GM18517 (cell line): Measurements from ENCODE around the gene NGB.
"Not testable (repeated sequence)": the region's sequence is repeated elsewhere in the genome, so short reads cannot be mapped to it uniquely, and the experiment has no call there.

Source experiments
- ATAC-seq: cut with Tn5 transposase; IDR thresholded peaks from one replicate; pipeline ENCODE4 v1.9.1; 2021; ENCODE audit warnings: mild to moderate bottlenecking, moderate library complexity; ENCODE audit not compliant: unreplicated experiment

NGB gene, protein sequence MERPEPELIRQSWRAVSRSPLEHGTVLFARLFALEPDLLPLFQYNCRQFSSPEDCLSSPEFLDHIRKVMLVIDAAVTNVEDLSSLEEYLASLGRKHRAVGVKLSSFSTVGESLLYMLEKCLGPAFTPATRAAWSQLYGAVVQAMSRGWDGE

GRCh38 chr14:77271113-77271710 lies at the start of gene NGB:
NGB (minus strand) TSS chr14:77271206; CDS start chr14:77270937, 269 bp downstream.
- no peak for ATAC-seq

- ATAC-seq: peak; percentile 67
These were observed 49.4 kb upstream of the NGB start, which contains the start of gene POMT2 for GRCh38 chr14:77320238-77320935. POMT2 (minus strand) TSS chr14:77320883; CDS start chr14:77320681, 202 bp downstream.

DNA sequence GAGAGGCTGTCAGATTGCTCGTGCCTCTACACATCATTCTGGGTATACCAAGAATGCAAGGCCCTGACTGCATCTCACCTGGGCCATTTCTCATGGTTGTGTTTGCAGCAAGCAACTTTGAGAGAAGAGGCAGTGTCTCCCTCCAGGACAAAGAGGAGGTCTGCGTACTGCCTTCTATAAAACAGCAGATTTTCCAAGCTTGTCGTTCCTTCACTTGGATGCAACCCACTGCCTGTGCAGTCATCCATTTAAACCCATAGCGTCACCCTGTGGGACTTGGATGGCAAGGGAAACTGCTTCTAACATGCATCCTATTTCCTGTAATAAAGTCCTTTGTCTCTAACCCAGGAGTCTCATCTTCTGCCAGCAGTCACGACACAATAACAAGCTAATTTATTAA lies 48.4 kb upstream of the NGB start:
- ATAC-seq: no peak

GRCh38 chr14:77318756-77319155 lies 47.8 kb upstream of the NGB start:
- not testable (repeated sequence) for ATAC-seq

- ATAC-seq: no peak
These were observed 47.1 kb upstream of the NGB start for GRCh38 chr14:77318006-77318553.

GRCh38 chr14:77316872-77317301 lies 45.9 kb upstream of the NGB start:
- ATAC-seq: no peak

DNA sequence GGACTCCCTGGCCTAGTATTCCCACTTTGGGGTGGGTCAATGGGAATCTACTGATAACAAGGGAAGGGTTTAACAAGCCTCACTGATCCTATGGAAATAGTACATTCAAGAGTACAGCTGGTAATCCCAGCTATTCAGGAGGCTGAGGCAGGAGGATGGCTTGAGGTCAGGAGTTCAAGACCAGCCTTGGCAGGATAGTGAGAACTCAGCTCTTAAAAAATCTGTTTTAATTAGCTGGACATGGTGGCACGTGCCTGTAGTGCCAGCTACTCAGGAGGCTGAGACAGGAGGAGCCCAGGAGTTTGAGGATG lies 45.1 kb upstream of the NGB start:
- ATAC-seq: no peak

- no peak for ATAC-seq
These were observed 43.8 kb upstream of the NGB start for GRCh38 chr14:77314539-77315457.

DNA sequence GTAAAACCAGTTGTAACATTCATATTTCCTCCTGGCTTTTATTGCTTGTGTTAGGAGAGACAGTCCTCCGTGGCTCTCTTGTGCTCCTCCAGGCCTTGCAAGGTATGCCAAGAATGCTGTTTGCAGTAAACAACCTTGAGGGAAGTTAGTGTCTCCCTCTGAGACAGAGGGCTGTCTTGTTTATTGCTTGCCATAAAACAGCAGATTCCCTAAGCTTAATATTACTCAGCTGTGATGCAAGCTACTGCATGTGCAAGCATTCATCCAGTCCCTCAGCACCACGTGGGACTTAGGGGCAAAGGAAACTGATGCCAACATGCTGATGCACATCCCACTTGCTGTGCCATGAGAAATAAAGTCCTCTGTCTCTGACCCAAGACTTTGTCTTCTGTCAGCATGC lies 43.0 kb upstream of the NGB start:
- ATAC-seq: no peak

GRCh38 chr14:77313371-77313770 lies 42.4 kb upstream of the NGB start:
- no peak for ATAC-seq

DNA sequence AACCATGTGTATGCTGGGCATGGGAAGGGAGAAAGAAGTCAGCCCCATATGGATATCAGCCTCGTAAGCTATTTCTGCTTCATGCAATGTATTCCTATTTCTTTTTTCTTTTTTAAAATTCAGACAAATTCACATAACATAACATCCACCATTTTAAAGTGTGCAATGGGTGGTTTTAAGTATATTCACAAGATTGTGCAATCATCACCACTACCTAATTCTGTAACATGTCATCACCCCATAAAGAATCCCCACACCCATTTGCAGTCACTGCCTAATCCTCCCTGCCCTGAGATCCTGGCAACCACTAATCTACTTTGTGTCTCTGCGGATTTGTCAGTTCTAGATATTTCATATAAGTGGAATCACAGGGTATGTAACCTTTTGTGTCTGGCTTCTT lies 40.2 kb upstream of the NGB start:
- ATAC-seq: no peak

- ATAC-seq: no peak
These were observed 39.0 kb upstream of the NGB start for GRCh38 chr14:77310026-77310425.

GRCh38 chr14:77309131-77309530 lies 38.1 kb upstream of the NGB start:
- ATAC-seq: no peak

DNA sequence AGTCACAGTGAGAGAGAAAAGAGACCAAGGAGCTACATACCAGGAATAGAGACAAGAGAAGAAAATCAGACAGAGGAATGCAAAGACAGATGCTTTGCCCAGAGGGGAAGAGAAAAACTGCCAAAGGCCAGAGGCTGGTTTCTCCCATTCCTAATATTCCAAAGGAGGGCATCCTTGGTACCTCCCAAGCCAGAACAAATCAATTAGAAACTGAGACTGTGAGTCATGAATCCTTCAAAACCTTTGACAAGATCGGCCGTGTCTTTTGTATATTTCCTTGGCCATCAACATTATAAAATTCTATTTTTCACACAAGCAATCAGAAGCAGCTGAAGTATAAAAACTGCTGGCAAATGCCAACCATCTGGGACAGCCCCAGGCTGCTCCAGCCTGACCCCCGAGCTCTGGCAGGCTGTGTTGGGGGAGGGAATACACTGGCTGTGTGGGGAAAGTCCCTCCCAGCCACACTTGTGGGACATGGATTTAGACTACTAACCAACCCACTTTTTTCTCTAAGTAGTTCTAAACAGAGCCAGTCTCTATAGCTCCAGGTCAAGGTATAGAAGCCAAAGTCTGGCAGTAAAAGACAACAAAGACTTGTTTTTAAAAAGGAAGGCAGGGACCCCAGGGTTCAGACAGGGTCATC lies 36.0 kb upstream of the NGB start:
- no peak for ATAC-seq

- no peak for ATAC-seq
These were observed 35.4 kb upstream of the NGB start for GRCh38 chr14:77306416-77306815.

GRCh38 chr14:77305696-77306095 lies 34.7 kb upstream of the NGB start:
- no peak for ATAC-seq

GRCh38 chr14:77303417-77304156 lies 32.6 kb upstream of the NGB start:
- ATAC-seq: no peak

- ATAC-seq: no peak
These were observed 31.9 kb upstream of the NGB start for GRCh38 chr14:77302926-77303325.

- ATAC-seq: no peak
These were observed 30.1 kb upstream of the NGB start for GRCh38 chr14:77301103-77301502.

DNA sequence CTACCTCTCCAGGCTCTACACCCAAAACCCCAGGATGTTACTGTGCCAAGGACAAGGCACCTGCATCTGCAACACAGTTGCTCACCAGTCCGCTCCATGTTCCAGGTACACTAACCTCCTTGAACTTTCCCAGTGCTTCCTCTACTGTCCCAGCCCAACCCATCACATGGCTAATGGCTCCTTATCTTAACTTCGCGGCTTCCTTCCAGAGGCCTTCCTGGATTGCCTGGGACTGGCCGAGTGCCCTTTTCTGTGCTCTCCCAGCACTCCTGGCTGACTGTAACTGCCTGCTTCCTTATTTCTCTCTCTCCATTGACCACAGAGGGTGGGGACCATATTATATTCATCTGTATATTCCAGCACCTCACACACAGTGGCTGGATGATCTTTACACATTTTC lies 28.8 kb upstream of the NGB start:
- no peak for ATAC-seq
